Measurements from ENCODE around the gene THSD7A.

Gene THSD7A

DNA sequence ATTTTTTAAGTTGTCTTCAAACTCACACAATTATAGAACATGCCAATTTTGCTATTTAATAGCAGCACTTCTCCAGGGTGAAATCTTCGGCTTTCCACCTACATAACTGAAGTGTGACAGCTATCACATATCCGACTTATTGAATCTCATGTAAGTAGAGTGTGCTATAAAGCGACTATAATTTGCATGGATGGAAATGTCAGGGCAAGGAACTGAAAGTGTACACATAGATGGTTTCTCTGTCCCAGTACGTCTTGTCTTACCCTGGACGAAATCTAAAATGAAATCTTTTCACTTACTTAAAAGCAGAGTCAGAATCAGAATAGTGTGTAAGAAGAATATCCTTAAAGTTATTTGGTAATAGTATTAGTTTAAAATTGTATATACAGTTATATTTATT lies 132.3 kb downstream of the THSD7A start:
- no peak for DNase-seq

DNA sequence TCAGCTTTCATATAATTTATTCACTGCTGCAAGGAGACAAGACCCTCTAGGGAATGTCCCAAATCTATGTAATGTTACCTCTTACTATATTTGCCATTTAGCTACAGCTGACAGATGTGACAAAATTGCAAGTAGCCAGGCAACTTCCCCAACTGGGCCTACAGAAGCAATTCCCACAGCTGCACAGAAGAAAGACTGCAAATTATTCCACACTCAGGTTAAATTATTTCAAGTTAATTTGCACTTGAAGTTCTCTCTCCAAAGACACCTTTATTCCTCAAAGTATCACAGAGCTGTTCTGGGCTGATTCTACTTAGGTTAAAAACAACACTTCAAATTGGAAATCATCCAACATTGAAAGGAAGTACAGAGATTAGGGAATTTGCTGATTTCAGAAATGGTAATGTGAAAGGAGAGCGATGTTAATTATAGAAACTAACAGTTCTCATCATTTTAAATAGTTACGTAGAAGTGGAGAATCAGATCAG lies 133.6 kb downstream of the THSD7A start:
- DNase-seq = no peak

DNA sequence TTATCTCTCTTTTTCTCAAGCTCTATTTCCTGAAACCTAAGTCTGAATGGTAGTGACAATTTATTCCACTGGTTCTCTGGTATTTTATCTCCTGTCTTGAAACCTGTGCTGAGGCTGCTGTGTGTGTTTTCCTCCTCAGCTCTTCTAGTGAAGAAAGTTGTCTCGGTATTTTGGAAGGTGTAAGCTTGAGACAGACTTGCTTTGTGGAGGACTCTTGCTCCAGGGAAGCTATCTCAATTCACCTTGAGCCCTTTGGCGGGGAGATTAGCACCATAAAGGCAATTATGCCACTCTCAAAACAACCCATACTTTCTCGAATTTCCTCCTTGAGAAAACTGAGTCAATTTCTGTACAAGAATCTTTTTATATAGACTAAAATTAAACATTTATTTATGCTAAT lies 141.6 kb downstream of the THSD7A start:
- no peak for DNase-seq

DNA sequence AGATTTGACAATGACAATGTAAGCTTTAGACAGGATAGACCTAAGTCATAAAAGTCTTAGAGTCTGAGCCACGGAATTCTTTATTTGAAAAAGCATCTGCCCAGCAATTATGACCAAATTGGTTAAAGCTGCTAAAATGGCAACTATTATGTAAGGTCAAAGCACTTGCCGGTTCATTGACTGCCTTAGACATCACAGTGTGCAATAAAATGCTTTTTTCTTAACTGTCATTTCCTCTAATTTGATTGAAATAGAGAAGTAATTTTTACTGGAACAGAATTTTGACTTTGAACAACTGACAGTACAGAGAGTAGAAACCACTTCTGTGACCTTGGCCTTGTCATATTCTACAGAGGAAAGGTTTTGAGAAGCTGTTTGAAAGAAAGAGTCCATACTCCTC lies 142.9 kb downstream of the THSD7A start:
- no peak for DNase-seq

DNA sequence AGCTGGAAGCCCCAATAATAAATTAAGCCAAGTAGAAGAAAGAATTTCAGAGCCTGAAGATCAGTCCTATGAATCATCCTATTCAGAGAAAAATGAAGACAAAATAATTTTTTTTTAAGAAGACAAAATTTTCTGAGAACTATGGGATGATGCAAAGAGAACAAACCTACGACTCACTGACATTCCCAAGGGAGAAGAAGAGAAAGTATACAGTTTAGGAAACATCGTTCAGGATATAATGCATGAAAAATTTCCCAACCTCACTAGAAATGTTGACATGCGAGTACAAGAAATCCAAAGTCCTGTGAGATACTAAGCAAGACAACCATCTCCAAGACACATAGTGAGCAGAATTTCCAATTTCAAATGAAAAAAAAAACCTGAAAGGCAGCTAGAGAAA lies 150.5 kb downstream of the THSD7A start:
- no peak for DNase-seq

DNA sequence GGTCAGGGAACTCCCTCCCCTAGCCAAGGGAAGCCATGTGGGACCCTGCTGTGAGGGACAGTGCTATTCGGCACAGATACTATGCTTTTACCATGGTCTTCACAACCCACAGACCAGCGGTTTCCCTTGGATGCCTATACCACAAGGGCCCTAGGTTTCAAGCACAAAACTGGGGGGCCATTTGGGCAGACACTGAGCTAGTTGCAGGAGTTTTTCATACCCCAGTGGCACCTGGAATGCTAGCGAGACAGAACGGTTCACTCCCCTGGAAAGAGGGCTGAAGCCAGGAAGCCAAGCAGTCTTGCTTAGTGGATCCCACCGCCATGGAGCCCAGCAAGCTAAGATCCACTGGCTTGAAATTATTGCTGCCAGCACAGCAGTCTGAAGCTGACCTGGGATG lies 156.8 kb downstream of the THSD7A start:
- DNase-seq = no peak

DNA sequence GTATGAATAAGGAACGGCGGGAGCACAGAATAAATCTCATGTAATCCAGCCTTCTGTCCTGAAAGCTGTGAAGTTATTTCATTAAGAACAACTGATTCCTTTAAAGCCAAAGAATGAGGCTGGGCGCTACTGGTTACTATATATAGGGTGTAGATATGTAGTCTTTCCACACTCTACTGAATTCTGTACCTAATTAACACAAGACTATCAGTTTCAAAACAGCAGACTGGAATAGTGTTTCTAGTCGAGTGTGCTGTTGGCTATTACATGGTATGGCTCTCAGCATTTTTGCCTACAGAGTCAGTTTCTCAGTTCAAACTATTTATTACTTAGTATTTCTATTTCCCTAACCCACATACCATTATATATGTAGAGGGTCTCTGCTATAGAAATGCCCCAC lies 163.3 kb downstream of the THSD7A start:
- DNase-seq = no peak

DNA sequence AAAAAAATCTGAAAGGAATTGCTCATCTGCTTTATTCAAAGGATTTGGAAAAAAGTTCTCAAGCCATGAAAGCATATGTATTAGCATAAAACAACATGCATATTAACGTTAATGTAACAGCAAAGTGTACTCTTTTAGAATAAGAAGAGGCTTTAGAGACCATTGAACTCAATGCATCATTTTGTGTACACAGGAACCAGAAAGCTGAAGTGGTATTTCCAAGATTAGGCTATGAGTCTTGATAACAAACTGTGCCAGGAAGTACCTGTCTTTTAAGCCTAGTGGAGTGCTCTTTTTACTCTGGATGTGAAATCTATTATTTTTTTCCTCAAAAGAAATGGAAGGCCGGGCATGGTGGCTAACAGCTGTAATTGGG lies 164.2 kb downstream of the THSD7A start:
- DNase-seq = no peak

DNA sequence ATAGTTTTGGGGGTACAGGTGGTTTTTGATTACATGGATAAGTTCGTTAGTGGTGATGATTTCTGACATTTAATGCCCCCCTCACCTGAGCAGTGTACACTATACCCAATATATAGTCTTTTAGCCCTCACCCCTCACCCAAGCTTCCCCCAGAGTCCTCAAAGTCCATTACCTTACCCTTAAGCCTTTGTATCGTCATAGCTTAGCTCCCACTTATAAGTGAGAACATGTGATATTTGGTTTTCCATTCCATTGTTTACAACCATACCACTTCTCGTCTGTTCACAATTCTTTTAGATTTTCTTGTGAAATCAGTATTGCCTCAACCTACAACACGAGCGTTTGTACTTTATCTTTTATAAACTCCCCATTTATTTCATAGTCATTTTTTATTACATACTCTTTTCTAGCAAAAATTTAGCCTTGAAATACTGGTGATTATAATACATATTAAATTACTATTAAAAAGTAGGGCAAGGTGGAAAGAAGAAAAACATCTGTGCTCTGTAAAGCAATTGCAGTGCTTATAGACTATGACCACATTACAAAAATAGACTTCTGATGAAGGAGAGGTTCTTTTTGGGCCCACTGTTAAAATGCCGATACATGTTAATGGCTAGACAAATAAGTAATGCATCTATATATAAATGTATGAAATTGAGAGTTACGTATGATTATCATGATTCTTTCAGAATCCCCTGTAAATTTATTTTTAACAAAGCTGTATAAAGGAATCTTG lies 164.8 kb downstream of the THSD7A start:
- no peak for DNase-seq

DNA sequence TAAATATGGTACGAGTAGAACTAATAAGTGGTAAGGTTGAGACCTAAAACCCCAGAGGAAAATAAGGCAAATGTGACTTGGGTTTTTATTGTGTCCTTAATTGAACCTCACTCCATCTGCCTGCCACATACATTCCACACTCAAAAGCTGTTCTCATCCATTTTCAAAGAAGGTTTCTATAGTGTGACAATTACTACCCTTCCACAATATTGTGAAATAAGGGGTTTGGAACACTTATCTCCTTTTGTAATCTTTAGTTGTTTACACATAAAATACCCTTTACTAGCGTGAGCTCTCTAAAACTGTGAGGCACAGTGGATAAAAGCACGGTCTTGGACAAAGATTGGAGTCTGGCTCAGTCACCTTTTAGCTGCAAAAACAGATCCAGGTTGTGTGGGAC lies 166.6 kb downstream of the THSD7A start:
- DNase-seq = no peak

DNA sequence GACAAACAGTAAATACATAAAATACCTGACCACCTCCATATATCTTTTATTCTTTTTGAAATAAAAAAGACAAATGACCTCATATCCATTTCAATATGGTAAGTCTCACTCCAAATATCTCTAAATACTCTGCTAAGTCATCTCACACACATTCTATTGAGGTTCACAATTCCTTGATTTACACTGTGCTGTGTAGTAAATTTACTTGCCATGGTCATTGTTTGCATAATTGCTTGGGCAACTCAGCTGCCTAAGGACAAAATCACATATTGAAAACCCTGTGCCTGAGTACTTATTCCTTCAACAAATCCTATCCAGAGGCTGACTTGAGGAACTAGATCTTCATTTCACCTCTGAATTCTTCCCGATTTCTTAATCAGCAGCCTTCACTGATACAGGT lies 176.4 kb downstream of the THSD7A start:
- DNase-seq = no peak

DNA sequence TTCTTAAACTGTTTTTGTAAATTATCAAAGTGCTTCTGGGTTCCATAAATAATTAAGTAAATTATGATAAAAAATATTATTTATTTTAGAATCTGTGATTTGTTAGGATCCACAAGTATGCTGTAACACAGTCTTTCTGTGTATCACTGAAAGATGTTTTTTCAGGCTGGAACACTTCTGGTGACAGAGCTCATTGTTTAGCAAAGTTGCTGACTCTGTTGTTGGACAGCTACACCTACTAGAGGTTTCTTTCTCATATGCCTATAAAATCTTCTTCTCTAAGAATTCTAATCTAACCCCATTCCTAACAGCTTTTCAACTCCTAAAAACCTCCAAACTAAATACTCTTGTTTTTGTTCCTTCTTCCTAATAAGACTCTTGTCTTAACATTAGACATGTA lies 176.8 kb downstream of the THSD7A start:
- DNase-seq = no peak

DNA sequence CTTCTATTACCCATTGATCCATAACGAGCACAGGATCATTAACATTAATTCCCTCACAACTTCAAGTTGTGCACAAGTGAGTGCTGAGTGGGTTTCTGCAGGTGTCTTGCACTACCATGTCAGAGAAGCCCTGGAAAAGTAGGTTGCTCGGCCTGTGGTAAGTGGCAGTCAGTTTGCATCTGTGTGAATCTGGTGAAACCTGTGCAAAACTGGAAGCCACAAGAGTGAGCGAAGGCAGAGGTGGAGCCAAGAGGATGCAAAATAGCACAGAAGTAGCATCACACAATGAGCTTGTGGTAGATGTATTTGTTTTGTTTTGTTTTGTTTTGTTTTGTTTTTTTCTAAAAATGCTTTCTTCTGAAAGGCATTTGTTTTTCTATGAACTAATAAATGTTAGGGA lies 181.5 kb downstream of the THSD7A start:
- DNase-seq = no peak

DNA sequence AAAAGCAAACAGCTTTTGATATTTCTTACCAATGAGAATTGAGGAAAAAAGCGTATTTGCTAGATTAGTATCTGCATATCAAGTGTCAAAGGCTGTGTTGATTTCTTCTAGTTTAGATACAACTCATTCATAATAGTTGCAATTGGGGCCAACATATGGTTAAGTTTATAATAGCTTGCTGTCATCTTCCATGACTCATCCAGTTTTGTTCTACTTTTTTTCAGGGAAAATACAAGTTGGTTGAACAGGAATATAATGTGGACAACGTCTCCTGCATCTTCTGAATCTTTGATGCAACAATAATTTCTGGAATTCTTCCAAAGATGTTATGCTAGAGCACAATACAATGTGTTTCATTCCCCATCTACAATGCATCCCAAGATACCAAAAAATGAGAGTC lies 182.0 kb downstream of the THSD7A start:
- DNase-seq = no peak

DNA sequence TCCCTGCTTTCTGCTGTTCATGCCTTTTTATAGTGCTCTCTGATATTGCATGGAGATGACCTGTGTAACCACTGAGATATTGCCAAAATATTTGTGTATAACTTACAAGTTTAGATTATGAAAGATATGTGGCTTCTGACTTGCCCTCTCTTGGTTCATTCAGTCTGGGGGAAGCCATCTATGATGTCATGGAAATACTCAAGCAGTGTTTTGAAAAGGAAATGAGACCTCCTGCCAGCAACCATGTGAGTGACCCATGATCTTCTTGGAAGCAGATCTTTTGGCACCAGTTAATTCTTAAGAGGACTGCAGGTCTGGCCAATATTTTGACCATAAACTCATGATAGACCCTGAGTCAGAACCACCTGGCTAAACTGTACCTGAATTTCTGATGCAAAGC lies 183.0 kb downstream of the THSD7A start:
- DNase-seq = no peak

DNA sequence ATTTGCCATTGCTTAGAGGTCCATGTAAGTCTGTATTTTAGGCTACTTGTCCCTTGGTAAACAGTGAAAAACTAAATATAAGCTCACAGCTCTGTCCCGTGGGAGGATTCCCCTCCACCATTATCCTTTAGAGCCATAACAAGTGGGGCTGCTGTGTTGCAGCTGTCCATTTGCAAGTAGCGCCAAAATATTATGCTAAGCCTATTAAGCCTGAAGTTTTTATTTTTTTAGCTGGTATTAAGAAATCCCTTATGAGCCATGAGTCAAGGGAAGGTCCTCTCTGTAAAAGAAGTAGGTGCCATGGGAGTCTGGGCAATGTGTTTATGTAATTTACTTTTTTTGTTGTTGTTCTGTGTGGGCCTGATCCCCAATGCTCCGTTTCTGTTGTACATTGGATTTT lies 183.9 kb downstream of the THSD7A start:
- DNase-seq = no peak

DNA sequence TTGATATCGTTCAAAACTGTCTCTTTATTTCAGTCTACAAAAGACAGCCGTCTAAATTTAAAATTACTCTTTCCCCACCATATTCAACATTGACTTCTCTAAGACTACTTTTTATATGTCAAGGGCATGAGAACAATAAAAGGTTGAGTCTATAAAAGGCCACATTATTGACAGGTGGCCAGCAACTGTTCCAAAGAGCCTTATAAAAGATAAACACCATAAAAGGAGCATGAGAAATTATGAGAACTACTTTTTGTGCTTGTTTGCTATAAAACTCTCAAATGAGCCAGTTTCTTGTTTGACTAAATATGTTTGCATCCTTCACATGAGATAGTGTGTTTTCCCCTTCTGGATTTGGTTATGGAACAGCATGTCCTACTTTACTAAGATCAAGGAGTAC lies 189.2 kb downstream of the THSD7A start:
- no peak for DNase-seq

DNA sequence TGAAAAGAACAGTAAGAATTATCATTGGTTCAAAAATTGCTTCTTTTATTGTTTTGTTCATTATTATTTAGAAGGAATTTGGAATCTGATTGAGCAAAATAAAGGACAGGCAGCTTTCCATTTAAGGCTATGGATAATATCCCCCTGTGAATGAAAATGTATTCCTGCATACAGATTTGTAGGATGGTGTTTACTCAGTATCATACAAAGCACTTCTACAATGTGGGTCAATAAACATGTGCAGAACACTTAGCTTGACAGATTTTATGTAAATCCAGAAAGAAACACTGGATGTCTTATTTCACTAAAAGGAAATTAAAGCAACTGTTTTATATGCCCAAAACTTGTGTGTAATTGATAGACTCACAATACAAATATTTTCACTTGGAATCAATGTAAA lies 189.7 kb downstream of the THSD7A start:
- DNase-seq = no peak

DNA sequence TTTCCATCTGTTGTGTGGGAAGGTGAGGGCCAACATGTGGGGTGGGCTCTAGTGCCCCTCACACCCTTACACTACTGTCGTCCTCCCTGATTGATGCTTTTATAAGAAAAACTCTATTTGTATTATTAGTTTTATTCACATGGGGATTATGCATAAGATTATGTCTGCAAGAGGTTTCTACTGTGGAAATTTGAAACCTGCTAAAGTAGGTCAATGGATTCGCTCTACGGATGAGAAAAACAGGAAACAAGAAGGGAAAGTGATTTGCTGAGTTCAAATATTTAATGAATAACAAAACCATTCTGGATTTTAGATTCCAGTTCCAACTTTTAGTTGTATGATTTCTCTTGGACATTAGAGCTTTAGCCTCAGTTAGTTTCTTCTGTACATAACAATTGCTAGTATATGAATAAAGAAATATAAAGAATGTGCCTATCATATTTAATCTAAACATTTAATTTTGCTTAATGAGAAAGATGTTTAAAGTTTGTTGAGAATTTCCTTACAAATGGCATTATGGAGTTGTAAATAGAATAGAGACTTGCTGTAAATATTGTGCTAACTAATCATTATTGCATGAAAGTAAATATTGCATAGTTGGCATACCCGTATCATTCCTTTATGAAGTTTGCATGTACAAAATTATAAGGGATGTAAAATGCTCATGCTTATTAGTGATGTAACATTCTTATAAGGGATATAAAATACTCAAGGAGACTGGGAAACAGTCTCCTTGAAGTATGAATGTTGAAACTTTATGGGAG lies 193.8 kb downstream of the THSD7A start:
- DNase-seq = no peak

DNA sequence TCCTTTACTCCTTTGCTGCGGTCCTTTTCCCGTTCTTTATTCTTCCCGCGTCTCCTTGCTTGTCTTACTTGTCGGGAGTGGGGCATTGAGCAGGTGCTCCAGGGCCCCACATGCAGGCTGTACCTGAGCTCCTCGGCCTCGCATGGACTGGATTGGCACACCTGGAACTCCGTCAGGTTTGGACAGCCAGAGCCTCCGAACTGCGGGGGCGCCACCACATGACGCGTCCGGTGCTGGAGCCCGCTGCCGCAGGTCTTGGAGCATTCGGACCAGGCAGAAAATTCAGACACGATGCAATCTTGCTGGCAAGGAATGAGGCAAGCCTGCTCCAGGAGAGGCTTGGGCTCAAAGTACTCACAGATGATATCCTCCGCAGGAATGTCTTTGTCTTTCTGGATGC lies 195.7 kb downstream of the THSD7A start:
- DNase-seq = no peak

DNA sequence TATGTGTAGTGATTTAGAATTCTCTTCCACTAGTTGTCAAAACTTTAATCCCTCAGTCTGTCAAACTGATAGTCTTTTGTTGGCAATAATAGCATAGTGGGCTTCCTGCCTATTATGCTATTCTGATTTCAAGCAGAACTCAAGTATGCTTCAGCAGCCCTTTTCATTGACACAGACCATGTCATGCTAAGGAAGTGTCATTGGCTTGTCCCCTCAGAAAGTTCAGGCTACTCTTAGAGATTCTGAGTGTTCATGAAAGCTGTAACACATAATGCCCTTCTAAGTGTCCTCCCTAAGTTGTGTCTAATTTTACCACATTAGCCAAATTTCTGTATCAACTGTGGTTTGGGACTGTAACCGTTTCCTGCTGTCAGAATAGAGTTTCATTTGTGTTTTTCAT lies 198.7 kb downstream of the THSD7A start:
- no peak for DNase-seq

DNA sequence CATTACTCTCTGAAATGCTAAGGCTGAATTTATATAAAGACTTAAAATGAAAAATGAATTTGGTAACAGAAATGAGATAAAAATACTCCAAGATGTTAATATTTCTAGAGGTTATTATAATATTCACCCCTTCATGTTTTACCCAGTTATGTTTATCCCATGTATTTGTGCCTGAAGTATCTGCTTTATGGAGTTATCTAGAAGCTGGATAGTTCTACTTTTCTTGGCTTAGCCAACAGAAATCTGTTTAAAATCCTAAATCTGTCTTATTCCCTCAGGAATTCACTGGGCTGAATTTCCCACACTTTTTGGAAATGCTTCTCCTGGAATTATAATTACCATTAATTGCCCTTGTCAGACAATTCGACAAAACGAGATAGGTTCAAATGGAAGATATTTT lies 201.6 kb downstream of the THSD7A start:
- no peak for DNase-seq

DNA sequence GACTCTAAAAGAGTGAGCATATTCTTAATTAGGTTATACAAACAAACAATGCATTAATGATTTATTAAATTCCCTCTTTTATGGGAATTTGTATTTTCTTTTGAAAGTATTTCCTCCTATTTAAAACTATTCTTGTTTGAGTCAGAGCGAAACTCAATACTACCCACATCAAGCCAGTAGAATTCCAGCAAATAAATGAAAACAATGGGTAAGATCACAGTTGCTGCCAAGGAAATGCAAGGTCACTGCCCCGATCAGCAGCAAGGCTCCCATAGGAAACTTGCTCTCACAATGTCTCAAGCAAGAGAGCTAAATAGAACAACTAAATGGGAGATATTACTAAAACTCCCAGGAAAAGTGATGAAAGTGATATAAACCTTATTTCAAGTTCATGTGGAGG lies 206.3 kb downstream of the THSD7A start:
- DNase-seq = no peak

DNA sequence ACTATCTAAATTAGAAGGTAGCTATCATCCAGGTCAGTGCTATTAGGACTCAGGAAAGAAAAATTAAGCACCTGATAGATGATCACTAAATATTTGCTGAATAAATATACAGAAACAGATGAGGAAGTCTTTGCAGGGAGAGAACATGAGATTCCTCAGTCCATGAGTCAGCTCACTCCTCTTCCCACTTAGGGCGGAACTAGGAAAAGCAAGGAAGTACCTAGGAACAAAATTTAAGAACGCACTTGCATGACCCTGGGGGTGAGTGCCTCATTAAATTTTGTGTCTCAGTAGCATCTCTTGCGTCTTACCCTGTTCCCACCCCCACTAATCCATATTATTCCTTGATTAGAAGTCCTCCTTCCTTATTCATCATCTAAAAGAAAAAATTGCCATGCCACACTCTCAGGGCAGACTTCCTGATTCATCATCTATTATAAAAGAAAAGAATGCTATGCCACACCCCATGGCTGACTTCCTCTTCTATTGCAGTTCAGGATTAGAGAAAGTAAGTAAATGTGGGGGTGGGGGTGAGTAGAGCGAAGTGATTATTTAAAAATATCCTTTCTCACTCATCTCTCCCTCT lies 208.8 kb downstream of the THSD7A start:
- no peak for DNase-seq
